Measurements from ENCODE around the gene R3HDM2. TPM values are rescaled to one million over a fixed set of nuclear protein-coding genes. Genes with fewer than 3 reads are reported as not detected.

R3HDM2 gene
- total RNA-seq, 1 experiment from 2014 or later = 45.4 TPM

- no peak overlapping the region for H3K27ac ChIP-seq (ENCODE audit: low read depth, low read length)
- ChIA-PET RAD21 (ENCODE audit: low non-redundant PET in 1 of 2, low total read pairs in 2 of 2, uncharacterized antibody in 2 of 2, unreplicated experiment in 2 of 2) (no interaction called here), CTCF (no interaction called here), POLR2A (no interaction called here)
- H4K20me1 ChIP-seq (ENCODE audit: insufficient read depth) = no peaks in the 10 kb centered on the region
- H3K36me3 ChIP-seq (ENCODE audit: control insufficient read depth in 1 of 2, insufficient read depth in 2 of 2, low read length in 2 of 2) = no peaks in the 10 kb centered on the region
- H3K9me2 ChIP-seq (ENCODE audit: insufficient read depth) = no peaks in the 10 kb centered on the region
- peaks cover 0 to 8% of the 10 kb centered on the region in 2 experiments; a peak in 1 of 4 replicates for H3K9me3 ChIP-seq (ENCODE audit: control insufficient read depth in 1 of 2, insufficient read depth in 1 of 2, low read depth in 1 of 2, low read length in 2 of 2)
- no peaks in the 10 kb centered on the region for H3K4me1 ChIP-seq (ENCODE audit: control insufficient read depth in 1 of 2, insufficient read depth in 2 of 2, low read length in 2 of 2)
- DNase-seq (ENCODE audit: low read depth, low spot score) (no peak), ATAC-seq (no peak)
- intact Hi-C loops (cut with micrococcal nuclease) = no loop called here
- no peak overlapping the region for H3K4me3 ChIP-seq (replicated peaks in 1 of 2; ENCODE audit: low read depth in 1 of 2, low read length in 2 of 2)
- H2AFZ ChIP-seq (ENCODE audit: low read depth, low read length, poor library complexity, severe bottlenecking) = no peak overlapping the region
- no peaks in the 10 kb centered on the region for H3K79me2 ChIP-seq (ENCODE audit: insufficient read depth, low read length)
- TF ChIP-seq POLR2AphosphoS5 (IDR thresholded peaks at IDR 0.05; ENCODE audit: low read depth, low read length) = no peak
- no peak for TF ChIP-seq RAD21 (IDR thresholded peaks at IDR 0.05; ENCODE audit: low read depth)
- no peak for TF ChIP-seq ELF1 (IDR thresholded peaks at IDR 0.05; ENCODE audit: borderline replicate concordance, low read depth)
- no peak for TF ChIP-seq ATF3 (IDR thresholded peaks at IDR 0.05)
- TF ChIP-seq SRF (IDR thresholded peaks at IDR 0.05; ENCODE audit: low read depth) = no peak
- no peak for TF ChIP-seq REST (IDR thresholded peaks at IDR 0.05; ENCODE audit: low read depth)
- no peak for TF ChIP-seq YY1 (IDR thresholded peaks at IDR 0.05; ENCODE audit: extremely low read depth, insufficient replicate concordance, low read depth, low read length)
- TF ChIP-seq, protein P1, sequence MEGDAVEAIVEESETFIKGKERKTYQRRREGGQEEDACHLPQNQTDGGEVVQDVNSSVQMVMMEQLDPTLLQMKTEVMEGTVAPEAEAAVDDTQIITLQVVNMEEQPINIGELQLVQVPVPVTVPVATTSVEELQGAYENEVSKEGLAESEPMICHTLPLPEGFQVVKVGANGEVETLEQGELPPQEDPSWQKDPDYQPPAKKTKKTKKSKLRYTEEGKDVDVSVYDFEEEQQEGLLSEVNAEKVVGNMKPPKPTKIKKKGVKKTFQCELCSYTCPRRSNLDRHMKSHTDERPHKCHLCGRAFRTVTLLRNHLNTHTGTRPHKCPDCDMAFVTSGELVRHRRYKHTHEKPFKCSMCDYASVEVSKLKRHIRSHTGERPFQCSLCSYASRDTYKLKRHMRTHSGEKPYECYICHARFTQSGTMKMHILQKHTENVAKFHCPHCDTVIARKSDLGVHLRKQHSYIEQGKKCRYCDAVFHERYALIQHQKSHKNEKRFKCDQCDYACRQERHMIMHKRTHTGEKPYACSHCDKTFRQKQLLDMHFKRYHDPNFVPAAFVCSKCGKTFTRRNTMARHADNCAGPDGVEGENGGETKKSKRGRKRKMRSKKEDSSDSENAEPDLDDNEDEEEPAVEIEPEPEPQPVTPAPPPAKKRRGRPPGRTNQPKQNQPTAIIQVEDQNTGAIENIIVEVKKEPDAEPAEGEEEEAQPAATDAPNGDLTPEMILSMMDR (IDR thresholded peaks at IDR 0.05 in 2 of 3, conservative IDR thresholded peaks at IDR 0.05 in 1 of 3; ENCODE audit: borderline replicate concordance in 1 of 3, insufficient read depth in 1 of 3, low read depth in 2 of 3, low read length in 2 of 3) = no peak
- no peak for TF ChIP-seq JUND (IDR thresholded peaks at IDR 0.05)
- no peak for TF ChIP-seq ZFX (IDR thresholded peaks at IDR 0.05)
- no peak for TF ChIP-seq CEBPB (IDR thresholded peaks at IDR 0.05; ENCODE audit: low read depth)
- no peak for TF ChIP-seq EGR1 (IDR thresholded peaks at IDR 0.05; ENCODE audit: low read depth)
- no peak for TF ChIP-seq TCF7L2 (IDR thresholded peaks at IDR 0.05; ENCODE audit: borderline replicate concordance, extremely low read depth, insufficient read depth, insufficient read length)
- H3K27me3 ChIP-seq (ENCODE audit: insufficient read depth, low read length) = no peaks in the 10 kb centered on the region
- BruUV-seq (replicated peaks) = no TSS peak
- H3K9ac ChIP-seq (ENCODE audit: low read length) = no peak overlapping the region
- no peak overlapping the region for H3K4me2 ChIP-seq (ENCODE audit: low read length)
Observed at GRCh38 chr12:57438400-57438799, 7.6 kb upstream of the R3HDM2 start.

Measured in HCT116 (cell line).